ENCODE data around the gene AP5B1. TPM values are rescaled to one million over a fixed set of nuclear protein-coding genes. Genes with fewer than 3 reads are reported as not detected.

The AP5B1 gene
- total and polyA plus RNA-seq, 2 donors from 2014 or later = 6.3 to 18.3 TPM

DNA sequence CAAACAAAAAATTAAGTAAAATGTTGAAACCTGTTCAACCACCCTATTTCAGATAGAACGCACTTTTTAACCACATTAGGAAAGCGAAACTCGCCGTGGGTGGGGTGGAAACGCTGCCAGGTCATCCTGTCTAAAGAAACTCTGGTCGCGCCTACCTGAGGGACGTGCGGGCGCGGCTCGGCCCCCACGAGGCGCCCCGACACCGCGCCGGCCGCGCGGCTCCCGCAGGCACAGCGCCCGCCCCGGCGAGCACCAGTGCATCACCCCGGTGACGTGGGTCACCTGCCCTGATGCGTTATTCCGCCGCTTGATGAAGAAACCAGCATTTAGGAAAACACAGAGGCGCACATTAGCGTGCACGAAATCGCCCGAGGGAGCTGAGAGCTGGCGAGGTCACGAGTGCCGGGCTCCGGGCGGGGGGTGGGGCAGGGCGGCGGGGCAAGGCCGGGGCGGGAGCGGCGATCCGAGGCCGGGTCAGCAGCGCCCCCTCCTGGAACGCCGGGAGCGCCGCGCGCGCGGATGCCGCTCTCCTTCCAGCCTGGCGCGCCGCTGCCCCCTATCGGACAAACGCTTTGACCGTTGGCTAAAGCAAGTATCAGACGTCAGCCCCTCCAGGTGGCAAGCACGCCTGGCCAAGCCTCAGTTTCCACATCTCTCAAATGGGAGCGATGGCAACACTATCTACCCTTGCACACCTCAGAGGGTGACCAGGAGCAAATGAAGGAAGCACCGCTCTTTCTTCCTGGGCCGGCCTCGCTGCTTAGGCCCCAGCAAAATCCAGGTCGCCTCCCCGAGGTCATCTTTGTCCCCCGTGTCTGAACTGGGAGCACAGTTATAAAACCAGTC is 37.3 kb upstream of the AP5B1 start:
- intact Hi-C loops (cut with DNase I) = loop anchor here (10.0 kb wide), 1 partner anchor 103 kb away; the partner anchor contains the start of gene KAT5
- H3K36me3 ChIP-seq (ENCODE audit: control insufficient read depth in 2 of 3, insufficient read depth in 3 of 3, low read length in 3 of 3) = peaks cover 0 to 3% (median 0%) of the 10 kb centered on the region in 3 donors
- FAIRE-seq = no peak
- H3K9ac ChIP-seq (ENCODE audit: low read length in 3 of 3) = peak overlapping the region; percentile 47 to 75 (median 69)
- H3K9me3 ChIP-seq (ENCODE audit: control insufficient read depth in 2 of 3, insufficient read depth in 1 of 3, low read length in 3 of 3) = no peaks in the 10 kb centered on the region
- H3K4me3 ChIP-seq (ENCODE audit: low read length in 3 of 3) = peak overlapping the region; percentile 75 to 76 (median 76)
- H3K27me3 ChIP-seq (ENCODE audit: control insufficient read depth, insufficient read depth, low read length) = no peaks in the 10 kb centered on the region
- peak; percentile 92 to 97 (median 95) for DNase-seq
- TF ChIP-seq, protein P1, sequence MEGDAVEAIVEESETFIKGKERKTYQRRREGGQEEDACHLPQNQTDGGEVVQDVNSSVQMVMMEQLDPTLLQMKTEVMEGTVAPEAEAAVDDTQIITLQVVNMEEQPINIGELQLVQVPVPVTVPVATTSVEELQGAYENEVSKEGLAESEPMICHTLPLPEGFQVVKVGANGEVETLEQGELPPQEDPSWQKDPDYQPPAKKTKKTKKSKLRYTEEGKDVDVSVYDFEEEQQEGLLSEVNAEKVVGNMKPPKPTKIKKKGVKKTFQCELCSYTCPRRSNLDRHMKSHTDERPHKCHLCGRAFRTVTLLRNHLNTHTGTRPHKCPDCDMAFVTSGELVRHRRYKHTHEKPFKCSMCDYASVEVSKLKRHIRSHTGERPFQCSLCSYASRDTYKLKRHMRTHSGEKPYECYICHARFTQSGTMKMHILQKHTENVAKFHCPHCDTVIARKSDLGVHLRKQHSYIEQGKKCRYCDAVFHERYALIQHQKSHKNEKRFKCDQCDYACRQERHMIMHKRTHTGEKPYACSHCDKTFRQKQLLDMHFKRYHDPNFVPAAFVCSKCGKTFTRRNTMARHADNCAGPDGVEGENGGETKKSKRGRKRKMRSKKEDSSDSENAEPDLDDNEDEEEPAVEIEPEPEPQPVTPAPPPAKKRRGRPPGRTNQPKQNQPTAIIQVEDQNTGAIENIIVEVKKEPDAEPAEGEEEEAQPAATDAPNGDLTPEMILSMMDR (IDR thresholded peaks at IDR 0.05; ENCODE audit: borderline replicate concordance, extremely low read depth, insufficient read depth) = peak; percentile 100
- peak overlapping the region; percentile 83 to 93 for H3K27ac ChIP-seq (ENCODE audit: low read depth in 2 of 2, low read length in 2 of 2)
- H3K4me1 ChIP-seq (ENCODE audit: control insufficient read depth in 2 of 3, insufficient read depth in 2 of 3, low read depth in 1 of 3, low read length in 3 of 3) = peaks cover 0 to 14% (median 13%) of the 10 kb centered on the region in 3 donors

DNA sequence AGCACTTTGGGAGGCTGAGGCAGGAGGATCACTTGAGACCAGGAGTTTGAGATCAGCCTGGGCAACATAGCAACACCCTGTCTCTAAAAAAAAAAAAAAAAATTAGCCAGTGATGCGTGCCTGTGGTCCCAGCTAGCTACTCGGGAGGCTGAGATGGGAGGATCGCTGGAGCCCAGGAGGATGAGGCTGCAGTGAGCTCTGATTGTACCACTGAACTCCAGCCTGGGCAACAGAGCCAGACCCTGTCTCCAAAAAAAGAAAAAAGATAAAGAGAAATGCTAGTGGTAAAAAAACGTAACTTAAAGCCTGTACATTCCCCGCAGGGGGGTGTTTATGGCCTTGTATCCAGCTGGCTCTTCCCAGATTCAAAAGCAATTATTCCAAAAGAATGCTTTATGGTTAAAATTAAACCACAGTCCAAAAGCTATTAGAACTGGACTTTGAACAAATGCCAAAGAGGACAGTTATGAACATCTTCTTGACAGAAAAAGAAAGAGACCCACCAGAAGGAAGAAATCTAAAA is 36.6 kb upstream of the AP5B1 start:
- intact Hi-C loops (cut with DNase I) = loop anchor here (10.0 kb wide), 1 partner anchor 103 kb away; the partner anchor contains the start of gene KAT5
- TF ChIP-seq, protein P1 (IDR thresholded peaks at IDR 0.05; ENCODE audit: borderline replicate concordance, extremely low read depth, insufficient read depth) = no peak
- peak overlapping the region; percentile 75 to 76 (median 76) for H3K4me3 ChIP-seq (ENCODE audit: low read length in 3 of 3)
- peak overlapping the region in 2 of 3 donors; percentile 69 to 75 for H3K9ac ChIP-seq (ENCODE audit: low read length in 3 of 3)
- no peaks in the 10 kb centered on the region for H3K9me3 ChIP-seq (ENCODE audit: control insufficient read depth in 2 of 3, insufficient read depth in 1 of 3, low read length in 3 of 3)
- peak in 3 of 5 donors; percentile 15 to 70 (median 68) for DNase-seq
- peak overlapping the region; percentile 83 to 93 for H3K27ac ChIP-seq (ENCODE audit: low read depth in 2 of 2, low read length in 2 of 2)
- no peak for FAIRE-seq
- peaks cover 0 to 3% (median 0%) of the 10 kb centered on the region in 3 donors for H3K36me3 ChIP-seq (ENCODE audit: control insufficient read depth in 2 of 3, insufficient read depth in 3 of 3, low read length in 3 of 3)
- H3K4me1 ChIP-seq (ENCODE audit: control insufficient read depth in 2 of 3, insufficient read depth in 2 of 3, low read depth in 1 of 3, low read length in 3 of 3) = peaks cover 0 to 14% (median 13%) of the 10 kb centered on the region in 3 donors
- no peaks in the 10 kb centered on the region for H3K27me3 ChIP-seq (ENCODE audit: control insufficient read depth, insufficient read depth, low read length)

DNA sequence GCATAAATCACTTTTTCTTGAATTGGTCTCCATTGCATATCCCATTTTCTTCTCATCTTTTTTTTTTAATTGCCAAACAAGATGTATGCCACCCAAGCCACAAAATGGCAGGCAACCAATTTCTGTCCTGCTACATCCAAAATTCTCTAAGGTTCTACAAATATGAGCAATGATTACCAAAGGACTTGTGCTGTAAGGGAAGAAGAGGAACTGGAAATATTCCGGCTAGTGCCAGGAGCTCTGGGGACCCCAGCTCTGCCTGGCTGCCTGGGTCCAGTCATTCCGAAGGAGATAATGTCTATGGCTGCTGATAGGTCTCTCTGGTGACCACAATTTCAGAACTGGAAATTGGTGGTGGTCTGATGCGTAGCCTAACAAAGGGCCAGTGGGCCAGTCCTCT is 35.9 kb upstream of the AP5B1 start:
- Histone ChIP-seq H3K9me3 (ENCODE audit: control insufficient read depth in 2 of 3, insufficient read depth in 1 of 3, low read length in 3 of 3) (no peaks in the 10 kb centered on the region), H3K9ac (ENCODE audit: low read length in 3 of 3) (no peak overlapping the region), H3K4me3 (ENCODE audit: low read length in 3 of 3) (peak overlapping the region in 2 of 3 donors; percentile 24 to 76), H3K27me3 (ENCODE audit: control insufficient read depth, insufficient read depth, low read length) (no peaks in the 10 kb centered on the region), H3K4me1 (ENCODE audit: control insufficient read depth in 2 of 3, insufficient read depth in 2 of 3, low read depth in 1 of 3, low read length in 3 of 3) (peaks cover 0 to 14% (median 13%) of the 10 kb centered on the region in 3 donors), H3K27ac (ENCODE audit: low read depth in 2 of 2, low read length in 2 of 2) (peak overlapping the region in 1 of 2 donors; percentile 8), H3K36me3 (ENCODE audit: control insufficient read depth in 2 of 3, insufficient read depth in 3 of 3, low read length in 3 of 3) (peaks cover 0 to 3% (median 0%) of the 10 kb centered on the region in 3 donors)
- intact Hi-C loops (cut with DNase I) = loop anchor here (10.0 kb wide), 1 partner anchor 102 kb away; the partner anchor contains the start of gene KAT5
- no peak for FAIRE-seq
- no peak for DNase-seq
- TF ChIP-seq, protein P1 (IDR thresholded peaks at IDR 0.05; ENCODE audit: borderline replicate concordance, extremely low read depth, insufficient read depth) = no peak
